ENCODE results near the gene CENPW. TPM values are rescaled to one million over a fixed set of nuclear protein-coding genes. Genes with fewer than 3 reads are reported as not detected.

The CENPW gene
- total RNA-seq, 2 donors from 2014 or later, result 21.2 to 77.9 TPM

DNA sequence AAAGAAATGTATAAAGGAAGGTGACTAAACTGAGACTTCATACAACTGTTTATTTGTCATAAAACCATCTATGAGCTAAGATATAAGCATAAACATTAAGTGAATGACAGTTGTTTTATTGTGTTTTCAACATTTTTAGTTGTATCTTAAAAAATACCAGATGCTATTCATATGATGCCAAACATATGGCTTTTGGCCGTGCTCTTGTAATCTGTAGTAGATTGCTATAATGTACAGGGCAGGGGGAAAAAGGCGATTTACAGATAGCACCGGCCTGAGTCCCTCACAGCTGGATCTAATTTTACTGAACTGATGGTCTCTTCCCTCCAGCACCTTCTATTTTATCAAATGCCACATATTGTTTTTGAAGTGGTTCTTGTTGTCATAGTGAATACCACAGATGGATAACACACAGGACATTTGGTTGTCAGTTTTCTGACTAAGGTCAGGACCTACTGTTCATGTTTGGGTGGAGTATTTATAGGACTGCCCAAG is 48.2 kb downstream of the CENPW start:
- Histone ChIP-seq H3K9ac (ENCODE audit: low read depth in 2 of 2, low read length in 2 of 2) (no peak overlapping the region), H3K27me3 (no peaks in the 10 kb centered on the region), H3K9me3 (no peaks in the 10 kb centered on the region), H3K36me3 (no peaks in the 10 kb centered on the region), H3K27ac (no peak overlapping the region), H3K4me3 (no peak overlapping the region), H3K4me1 (no peaks in the 10 kb centered on the region)
- TF ChIP-seq, protein P1, sequence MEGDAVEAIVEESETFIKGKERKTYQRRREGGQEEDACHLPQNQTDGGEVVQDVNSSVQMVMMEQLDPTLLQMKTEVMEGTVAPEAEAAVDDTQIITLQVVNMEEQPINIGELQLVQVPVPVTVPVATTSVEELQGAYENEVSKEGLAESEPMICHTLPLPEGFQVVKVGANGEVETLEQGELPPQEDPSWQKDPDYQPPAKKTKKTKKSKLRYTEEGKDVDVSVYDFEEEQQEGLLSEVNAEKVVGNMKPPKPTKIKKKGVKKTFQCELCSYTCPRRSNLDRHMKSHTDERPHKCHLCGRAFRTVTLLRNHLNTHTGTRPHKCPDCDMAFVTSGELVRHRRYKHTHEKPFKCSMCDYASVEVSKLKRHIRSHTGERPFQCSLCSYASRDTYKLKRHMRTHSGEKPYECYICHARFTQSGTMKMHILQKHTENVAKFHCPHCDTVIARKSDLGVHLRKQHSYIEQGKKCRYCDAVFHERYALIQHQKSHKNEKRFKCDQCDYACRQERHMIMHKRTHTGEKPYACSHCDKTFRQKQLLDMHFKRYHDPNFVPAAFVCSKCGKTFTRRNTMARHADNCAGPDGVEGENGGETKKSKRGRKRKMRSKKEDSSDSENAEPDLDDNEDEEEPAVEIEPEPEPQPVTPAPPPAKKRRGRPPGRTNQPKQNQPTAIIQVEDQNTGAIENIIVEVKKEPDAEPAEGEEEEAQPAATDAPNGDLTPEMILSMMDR (IDR thresholded peaks at IDR 0.05), result no peak
- no peak for DNase-seq
- intact Hi-C loops (cut with DNase I), result no loop called here

DNA sequence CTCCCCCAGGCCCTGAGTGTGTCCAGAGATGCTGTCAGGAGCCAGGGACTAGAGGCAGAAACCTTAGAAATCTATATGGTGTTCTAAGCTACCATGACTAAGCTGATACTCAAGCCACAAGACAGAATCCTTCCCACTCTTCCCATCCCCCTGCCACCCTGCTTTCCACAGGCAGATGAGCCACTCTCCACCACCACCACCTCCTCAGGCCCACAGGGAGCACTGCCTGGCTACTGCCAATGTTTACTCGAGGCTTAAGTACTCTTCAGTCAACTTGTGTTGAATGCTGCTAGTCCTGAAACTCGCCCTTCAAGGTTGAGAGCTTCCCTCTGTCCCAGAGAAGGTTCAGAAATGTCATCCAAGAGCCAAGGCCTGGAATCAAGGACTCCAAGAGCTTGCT is 56.2 kb downstream of the CENPW start:
- no peak for DNase-seq
- intact Hi-C loops (cut with DNase I), result no loop called here
- no peaks in the 10 kb centered on the region for H3K27me3 ChIP-seq
- H3K36me3 ChIP-seq, result no peaks in the 10 kb centered on the region
- H3K9me3 ChIP-seq, result no peaks in the 10 kb centered on the region
- no peak overlapping the region for H3K9ac ChIP-seq (ENCODE audit: low read depth in 2 of 2, low read length in 2 of 2)
- H3K4me1 ChIP-seq, result no peaks in the 10 kb centered on the region
- H3K27ac ChIP-seq, result no peak overlapping the region
- no peak overlapping the region for H3K4me3 ChIP-seq
- TF ChIP-seq, protein P1 (IDR thresholded peaks at IDR 0.05), result no peak

All from colonic mucosa (tissue), 4 donors.